Testis (tissue), 2 donors: ENCODE data around the gene FAM184B.

Source experiments
- POLR2A ChIP-seq: fragments of 450-650 bp; IDR thresholded peaks from one replicate; pipeline ENCODE4 v1.6.1; 2017; ENCODE audit warnings: antibody characterized with exemption, mild to moderate bottlenecking, moderate library complexity
- TF ChIP-seq, protein P1 (sequence below), 3 experiments: fragments of 450-650 bp in 2 of 3; fragments of 200-600 bp in 1 of 3; sonication (generic) in 1 of 3; IDR thresholded peaks; one replicate each; pipeline ENCODE4 v1.5.1; 2016 to 2019; ENCODE audit warnings: antibody characterized with exemption in 3 of 3, mild to moderate bottlenecking in 2 of 3, moderate library complexity in 1 of 3

DNA sequence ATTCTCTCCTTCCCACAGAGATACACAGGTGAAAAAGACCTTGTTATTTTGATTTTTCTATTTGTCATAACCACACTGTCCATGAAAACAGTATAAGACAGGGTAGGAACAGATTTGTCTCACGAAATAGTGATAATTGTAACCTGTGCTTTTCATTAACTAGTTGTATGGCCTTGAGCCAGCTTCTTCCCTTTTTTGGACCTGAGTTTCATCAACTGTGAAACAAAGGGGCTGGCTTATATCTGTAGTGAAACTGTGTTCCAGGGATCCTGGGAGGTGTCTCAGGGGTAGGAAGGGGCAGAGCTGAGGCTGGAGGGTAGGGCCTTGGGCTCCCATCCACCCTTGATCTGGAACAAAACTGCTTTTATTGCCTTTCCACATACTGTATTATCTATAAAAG, 116.1 kb downstream of the FAM184B start:
- TF ChIP-seq, protein P1, sequence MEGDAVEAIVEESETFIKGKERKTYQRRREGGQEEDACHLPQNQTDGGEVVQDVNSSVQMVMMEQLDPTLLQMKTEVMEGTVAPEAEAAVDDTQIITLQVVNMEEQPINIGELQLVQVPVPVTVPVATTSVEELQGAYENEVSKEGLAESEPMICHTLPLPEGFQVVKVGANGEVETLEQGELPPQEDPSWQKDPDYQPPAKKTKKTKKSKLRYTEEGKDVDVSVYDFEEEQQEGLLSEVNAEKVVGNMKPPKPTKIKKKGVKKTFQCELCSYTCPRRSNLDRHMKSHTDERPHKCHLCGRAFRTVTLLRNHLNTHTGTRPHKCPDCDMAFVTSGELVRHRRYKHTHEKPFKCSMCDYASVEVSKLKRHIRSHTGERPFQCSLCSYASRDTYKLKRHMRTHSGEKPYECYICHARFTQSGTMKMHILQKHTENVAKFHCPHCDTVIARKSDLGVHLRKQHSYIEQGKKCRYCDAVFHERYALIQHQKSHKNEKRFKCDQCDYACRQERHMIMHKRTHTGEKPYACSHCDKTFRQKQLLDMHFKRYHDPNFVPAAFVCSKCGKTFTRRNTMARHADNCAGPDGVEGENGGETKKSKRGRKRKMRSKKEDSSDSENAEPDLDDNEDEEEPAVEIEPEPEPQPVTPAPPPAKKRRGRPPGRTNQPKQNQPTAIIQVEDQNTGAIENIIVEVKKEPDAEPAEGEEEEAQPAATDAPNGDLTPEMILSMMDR (IDR thresholded peaks at IDR 0.05), result no peak
- no peak for TF ChIP-seq POLR2A
